ENCODE results near the gene BATF3. TPM values are rescaled to one million over a fixed set of nuclear protein-coding genes. Genes with fewer than 3 reads are reported as not detected.
A peak's percentile ranks its signal among the peaks of the same experiment; 100 is the strongest.

Gene BATF3
- total and polyA plus RNA-seq, 9 of the 15 experiments (the other 6 are each of a cell fraction or from before 2014, with no cell fraction given): 0.40 to 3.8 (median 2.0) TPM

GRCh38 chr1:212680680-212681389 lies 18.8 kb downstream of the BATF3 start:
- Histone ChIP-seq H2AFZ (ENCODE audit: low read depth, low read length) (no peak overlapping the region), H3K36me3 (ENCODE audit: control insufficient read depth, insufficient read depth, low read length) (no peaks in the 10 kb centered on the region), H3K4me3 (no peak overlapping the region), H3K27me3 (ENCODE audit: control insufficient read depth in 2 of 2, insufficient read depth in 2 of 2, low read length in 2 of 2) (peaks cover 9 to 33% of the 10 kb centered on the region in 2 experiments; a peak in 4 of 5 replicates), H3K4me2 (ENCODE audit: insufficient read depth, low read length) (no peak overlapping the region), H3K27ac (ENCODE audit: extremely low read depth, low read depth, low read length) (no peak overlapping the region), H3K9me3 (replicated peaks; ENCODE audit: control insufficient read depth, insufficient read depth, low read depth, low read length) (no peaks in the 10 kb centered on the region), H4K20me1 (replicated peaks; ENCODE audit: control insufficient read depth, insufficient read depth, low read length) (no peaks in the 10 kb centered on the region), H3K4me1 (replicated peaks in 1 of 2; ENCODE audit: control insufficient read depth in 2 of 2, insufficient read depth in 2 of 2, low read length in 2 of 2) (peaks cover 0 to 19% of the 10 kb centered on the region in 2 experiments; a peak in 3 of 5 replicates), H3K9ac (ENCODE audit: insufficient read depth in 1 of 2, low read depth in 2 of 2, low read length in 2 of 2) (no peak overlapping the region), H3K9me1 (ENCODE audit: control insufficient read depth, insufficient read depth, low read length) (no peaks in the 10 kb centered on the region), H3K79me2 (ENCODE audit: control insufficient read depth, insufficient read depth, low read length) (no peaks in the 10 kb centered on the region)
- ATAC-seq (no peak), DNase-seq (ENCODE audit: extremely low read depth in 1 of 4, low spot score in 3 of 4) (no peak), FAIRE-seq (no peak)
- 1% methylated on average over 4 of the region's 4 CpGs for WGBS (ENCODE audit: insufficient coverage, low coverage, missing lambda C conversion rate)
- BruUV-seq (replicated peaks): no TSS peak
- intact Hi-C loops (cut with micrococcal nuclease) (no loop called here), in situ Hi-C loops (cut with MboI) (no loop called here)
- POLR2A ChIA-PET: no interaction called here
- CTCF ChIA-PET (ENCODE audit: low intra/inter-chr PET ratio): no interaction called here
- TF ChIP-seq JUNB (CRISPR knock-in tag; conservative IDR thresholded peaks at IDR 0.05) (no peak), ZNF57 (CRISPR knock-in tag; IDR thresholded peaks at IDR 0.05) (no peak), TRIM28 (IDR thresholded peaks at IDR 0.05) (no peak), TBP (optimal IDR thresholded peaks at IDR 0.05; ENCODE audit: low read depth, low read length) (no peak), MAZ (CRISPR knock-in tag; conservative IDR thresholded peaks at IDR 0.05 in 1 of 2, IDR thresholded peaks at IDR 0.05 in 1 of 2) (0 out of 4 replicates have a peak, but pooled peaks of 1 of the 2 experiments have one; percentile 7), ZNF384 (IDR thresholded peaks at IDR 0.05; ENCODE audit: low read depth, low read length) (peak; percentile 52; the same call in 1 of the 2 replicates), PBX2 (CRISPR knock-in tag; IDR thresholded peaks at IDR 0.05; ENCODE audit: low read depth) (no peak), PBX2 (tag; conservative IDR thresholded peaks at IDR 0.05; ENCODE audit: low read depth) (peak; percentile 49), CHD4 (IDR thresholded peaks at IDR 0.05; ENCODE audit: insufficient read depth, insufficient replicate concordance, low read depth, low read length, poor library complexity, severe bottlenecking) (no peak), EWSR1 (IDR thresholded peaks at IDR 0.05; ENCODE audit: borderline replicate concordance, low read depth, partially characterized antibody) (no peak)
